Endothelial cell of umbilical vein (primary cell): ENCODE results near the gene SLC16A4.

ENCODE experiments used
- CTCF ChIP-seq, 2 donors: IDR thresholded peaks; 1 replicate in 1 of 2; 2 replicates in 1 of 2; pipeline ENCODE4 v1.5.1; 2011; ENCODE audit warnings: low read length in 2 of 2, mild to moderate bottlenecking in 2 of 2, moderate library complexity in 2 of 2, control low read depth in 1 of 2, inconsistent platforms in 1 of 2, low read depth in 1 of 2; ENCODE audit not compliant: insufficient read depth in 1 of 2; ENCODE audit errors: extremely low read depth in 1 of 2
- EZH2 ChIP-seq: IDR thresholded peaks from 2 replicates; pipeline ENCODE4 v1.6.1; 2012; ENCODE audit warnings: borderline replicate concordance, low read depth, mild to moderate bottlenecking, moderate library complexity, low read length, inconsistent platforms; ENCODE audit not compliant: severe bottlenecking
- FOS ChIP-seq: IDR thresholded peaks from 2 replicates; pipeline ENCODE4 v1.6.1; 2011; ENCODE audit warnings: mild to moderate bottlenecking, low read length, moderate library complexity, borderline replicate concordance; ENCODE audit not compliant: insufficient read depth
- GATA2 ChIP-seq: IDR thresholded peaks from 2 replicates; pipeline ENCODE4 v1.7.0; 2011; ENCODE audit warnings: low read depth, mild to moderate bottlenecking, moderate library complexity, mixed read lengths, low read length; ENCODE audit not compliant: insufficient read length, insufficient read depth
- MAX ChIP-seq: IDR thresholded peaks from 2 replicates; pipeline ENCODE4 v1.6.1; 2011; ENCODE audit not compliant: insufficient read depth, insufficient read length
- POLR2A ChIP-seq: IDR thresholded peaks from 2 replicates; pipeline ENCODE4 v1.6.1; 2012; ENCODE audit warnings: low read depth, mild to moderate bottlenecking, control low read depth, low read length
- POLR2AphosphoS5 ChIP-seq: IDR thresholded peaks from 2 replicates; pipeline ENCODE4 v1.6.1; 2012; ENCODE audit warnings: low read depth, mild to moderate bottlenecking, control low read depth, low read length, moderate library complexity; ENCODE audit not compliant: insufficient read depth

GRCh38 chr1:110321045-110321444 is 69.8 kb downstream of the SLC16A4 start:
- TF ChIP-seq MAX, result no peak
- no peak for TF ChIP-seq CTCF (IDR thresholded peaks at IDR 0.05; ENCODE audit: extremely low read depth in 1 of 2, insufficient read depth in 1 of 2, low read depth in 1 of 2, low read length in 2 of 2)
- TF ChIP-seq POLR2AphosphoS5, result no peak
- TF ChIP-seq EZH2, result no peak
- no peak for TF ChIP-seq POLR2A
- no peak for TF ChIP-seq GATA2
- no peak for TF ChIP-seq FOS
